ENCODE data around the gene CACNA1G.

DNA sequence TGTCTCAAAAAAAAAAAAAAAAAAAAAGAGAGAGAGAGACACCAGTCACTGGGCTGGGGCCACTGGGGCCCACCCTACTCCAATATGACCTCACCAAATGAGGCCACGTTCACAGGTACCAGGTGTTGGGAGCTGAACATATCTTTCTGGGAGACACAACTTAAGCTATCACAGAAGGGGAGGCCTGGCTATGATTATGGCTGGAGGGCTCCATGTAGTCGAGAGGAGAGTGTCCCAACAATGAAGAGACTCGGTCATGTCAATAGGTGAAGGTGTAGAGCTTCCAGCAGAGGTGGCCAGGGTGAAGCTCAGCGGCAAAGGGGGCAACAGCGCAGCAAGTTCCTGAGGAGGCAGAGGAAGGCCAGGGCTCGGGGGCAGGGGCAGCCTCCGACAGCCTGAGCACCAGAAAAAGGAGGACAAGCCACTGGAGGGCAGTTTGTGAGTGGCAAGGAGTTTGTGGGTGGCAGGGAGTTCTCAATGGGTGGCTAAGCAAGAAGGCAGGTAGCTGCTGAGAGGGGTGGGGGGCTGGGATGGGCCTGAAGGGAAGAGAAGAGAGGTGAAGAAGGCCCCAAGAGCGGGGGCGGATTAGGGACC, 102.2 kb downstream of the CACNA1G start:
- no peak for TF ChIP-seq EP300 (conservative IDR thresholded peaks at IDR 0.05; ENCODE audit: poor library complexity, severe bottlenecking)
- TF ChIP-seq, protein P1, sequence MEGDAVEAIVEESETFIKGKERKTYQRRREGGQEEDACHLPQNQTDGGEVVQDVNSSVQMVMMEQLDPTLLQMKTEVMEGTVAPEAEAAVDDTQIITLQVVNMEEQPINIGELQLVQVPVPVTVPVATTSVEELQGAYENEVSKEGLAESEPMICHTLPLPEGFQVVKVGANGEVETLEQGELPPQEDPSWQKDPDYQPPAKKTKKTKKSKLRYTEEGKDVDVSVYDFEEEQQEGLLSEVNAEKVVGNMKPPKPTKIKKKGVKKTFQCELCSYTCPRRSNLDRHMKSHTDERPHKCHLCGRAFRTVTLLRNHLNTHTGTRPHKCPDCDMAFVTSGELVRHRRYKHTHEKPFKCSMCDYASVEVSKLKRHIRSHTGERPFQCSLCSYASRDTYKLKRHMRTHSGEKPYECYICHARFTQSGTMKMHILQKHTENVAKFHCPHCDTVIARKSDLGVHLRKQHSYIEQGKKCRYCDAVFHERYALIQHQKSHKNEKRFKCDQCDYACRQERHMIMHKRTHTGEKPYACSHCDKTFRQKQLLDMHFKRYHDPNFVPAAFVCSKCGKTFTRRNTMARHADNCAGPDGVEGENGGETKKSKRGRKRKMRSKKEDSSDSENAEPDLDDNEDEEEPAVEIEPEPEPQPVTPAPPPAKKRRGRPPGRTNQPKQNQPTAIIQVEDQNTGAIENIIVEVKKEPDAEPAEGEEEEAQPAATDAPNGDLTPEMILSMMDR (IDR thresholded peaks at IDR 0.05; ENCODE audit: poor library complexity, severe bottlenecking) = no peak
- no peak for TF ChIP-seq POLR2AphosphoS5 (IDR thresholded peaks at IDR 0.05)
- TF ChIP-seq REST (IDR thresholded peaks at IDR 0.05; ENCODE audit: borderline replicate concordance) = no peak
- TF ChIP-seq EZH2 (IDR thresholded peaks at IDR 0.05; ENCODE audit: borderline replicate concordance, insufficient read depth, low read length, poor library complexity, severe bottlenecking) = no peak
- no peak for TF ChIP-seq MXI1 (conservative IDR thresholded peaks at IDR 0.05; ENCODE audit: poor library complexity, severe bottlenecking)

Measured in neural cell (in vitro differentiated cells).